ENCODE results near the gene FARS2.

Gene FARS2

GRCh38 chr6:5234874-5235273, 26.4 kb upstream of the FARS2 start:
- H3K4me3 ChIP-seq (ENCODE audit: low read depth, low read length): no peak overlapping the region
- TF ChIP-seq KLF8 (tag by site-specific recombination; IDR thresholded peaks at IDR 0.05): no peak
- no peak for TF ChIP-seq ZNF140 (tag by site-specific recombination; IDR thresholded peaks at IDR 0.05)
- TF ChIP-seq ZNF324 (tag by site-specific recombination; IDR thresholded peaks at IDR 0.05): no peak
- TF ChIP-seq ZBTB8A (tag by site-specific recombination; IDR thresholded peaks at IDR 0.05): no peak
- no peak for TF ChIP-seq ZNF16 (tag by site-specific recombination; IDR thresholded peaks at IDR 0.05; ENCODE audit: low read depth)
- TF ChIP-seq ZNF777 (tag by site-specific recombination; IDR thresholded peaks at IDR 0.05; ENCODE audit: borderline replicate concordance): no peak
- no peak for TF ChIP-seq ZNF747 (tag by site-specific recombination; IDR thresholded peaks at IDR 0.05)
- no peak for TF ChIP-seq ZNF830 (tag by site-specific recombination; IDR thresholded peaks at IDR 0.05; ENCODE audit: low read depth)
- no peak for TF ChIP-seq ZNF692 (tag by site-specific recombination; IDR thresholded peaks at IDR 0.05)
- TF ChIP-seq SCRT2 (tag by site-specific recombination; IDR thresholded peaks at IDR 0.05): no peak
- no peak for TF ChIP-seq ZNF292 (tag by site-specific recombination; IDR thresholded peaks at IDR 0.05; ENCODE audit: borderline replicate concordance, low read depth)
- TF ChIP-seq ZNF155 (tag by site-specific recombination; IDR thresholded peaks at IDR 0.05): no peak
- no peak for TF ChIP-seq TSHZ1 (tag by site-specific recombination; IDR thresholded peaks at IDR 0.05; ENCODE audit: borderline replicate concordance)
- TF ChIP-seq ZNF26 (tag by site-specific recombination; IDR thresholded peaks at IDR 0.05): no peak
- TF ChIP-seq, protein P1, sequence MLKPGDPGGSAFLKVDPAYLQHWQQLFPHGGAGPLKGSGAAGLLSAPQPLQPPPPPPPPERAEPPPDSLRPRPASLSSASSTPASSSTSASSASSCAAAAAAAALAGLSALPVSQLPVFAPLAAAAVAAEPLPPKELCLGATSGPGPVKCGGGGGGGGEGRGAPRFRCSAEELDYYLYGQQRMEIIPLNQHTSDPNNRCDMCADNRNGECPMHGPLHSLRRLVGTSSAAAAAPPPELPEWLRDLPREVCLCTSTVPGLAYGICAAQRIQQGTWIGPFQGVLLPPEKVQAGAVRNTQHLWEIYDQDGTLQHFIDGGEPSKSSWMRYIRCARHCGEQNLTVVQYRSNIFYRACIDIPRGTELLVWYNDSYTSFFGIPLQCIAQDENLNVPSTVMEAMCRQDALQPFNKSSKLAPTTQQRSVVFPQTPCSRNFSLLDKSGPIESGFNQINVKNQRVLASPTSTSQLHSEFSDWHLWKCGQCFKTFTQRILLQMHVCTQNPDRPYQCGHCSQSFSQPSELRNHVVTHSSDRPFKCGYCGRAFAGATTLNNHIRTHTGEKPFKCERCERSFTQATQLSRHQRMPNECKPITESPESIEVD (tag by site-specific recombination; IDR thresholded peaks at IDR 0.05): no peak
- no peak for TF ChIP-seq ZNF560 (tag by site-specific recombination; IDR thresholded peaks at IDR 0.05; ENCODE audit: borderline replicate concordance)
- TF ChIP-seq ZNF629 (tag by site-specific recombination; IDR thresholded peaks at IDR 0.05): no peak
- no peak for TF ChIP-seq EGR2 (tag by site-specific recombination; IDR thresholded peaks at IDR 0.05; ENCODE audit: low read depth)
- ChIA-PET CTCF (interaction anchor here (1.3 to 1.5 kb wide), 2 partner anchors 10 to 145 kb away, joined by 3 to 5 read pairs; no protein-coding TSS in a partner anchor), POLR2A (no interaction called here)
- H3K36me3 ChIP-seq (ENCODE audit: control insufficient read depth in 2 of 2, insufficient read depth in 1 of 2, low read length in 2 of 2): no peaks in the 10 kb centered on the region; a peak in 1 of 3 replicates
- H3K27ac ChIP-seq (ENCODE audit: extremely low read depth, low read depth, low read length): no peak overlapping the region
- peaks cover 6% of the 10 kb centered on the region; the same call in 1 of the 2 replicates for H3K4me1 ChIP-seq (ENCODE audit: control insufficient read depth, insufficient read depth, low read length)
- no peaks in the 10 kb centered on the region for H3K9me3 ChIP-seq (ENCODE audit: control insufficient read depth, insufficient read depth, low read depth, low read length)
